ENCODE data around the gene GARIN5A.

DNA sequence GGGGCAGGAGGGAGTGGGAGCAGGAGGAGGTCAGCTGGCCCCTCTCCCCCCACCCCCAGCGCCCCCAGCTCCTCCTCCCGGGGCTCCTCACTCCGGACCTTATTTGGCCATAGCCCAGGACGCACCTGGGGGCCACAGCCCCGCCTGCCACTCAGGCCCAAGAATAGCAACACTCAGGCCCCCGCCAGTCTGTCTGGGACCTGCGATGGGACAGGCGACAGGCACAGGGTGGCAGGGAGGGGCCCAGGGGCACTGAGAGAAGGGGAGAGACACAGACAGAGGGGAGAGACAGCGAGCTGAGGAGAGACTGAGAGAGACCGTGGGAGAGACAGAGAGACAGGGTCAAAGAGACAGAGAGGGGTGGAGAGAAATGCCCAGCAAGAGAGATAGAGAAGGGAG is 24.1 kb upstream of the GARIN5A start:
- TF ChIP-seq EZH2 (IDR thresholded peaks at IDR 0.05; ENCODE audit: insufficient read depth, poor library complexity, severe bottlenecking): no peak
- no peak for TF ChIP-seq EZH2phosphoT487 (IDR thresholded peaks at IDR 0.05; ENCODE audit: insufficient read depth, low read depth)

All from GM23248 (cell line).